ENCODE data around the gene MAP7D1. TPM values are rescaled to one million over a fixed set of nuclear protein-coding genes. Genes with fewer than 3 reads are reported as not detected.

MAP7D1 gene
- total and polyA plus RNA-seq, 2 donors (not counting 3 experiments of a cell fraction or from before 2014, with no cell fraction given), result 69.7 to 193 TPM

DNA sequence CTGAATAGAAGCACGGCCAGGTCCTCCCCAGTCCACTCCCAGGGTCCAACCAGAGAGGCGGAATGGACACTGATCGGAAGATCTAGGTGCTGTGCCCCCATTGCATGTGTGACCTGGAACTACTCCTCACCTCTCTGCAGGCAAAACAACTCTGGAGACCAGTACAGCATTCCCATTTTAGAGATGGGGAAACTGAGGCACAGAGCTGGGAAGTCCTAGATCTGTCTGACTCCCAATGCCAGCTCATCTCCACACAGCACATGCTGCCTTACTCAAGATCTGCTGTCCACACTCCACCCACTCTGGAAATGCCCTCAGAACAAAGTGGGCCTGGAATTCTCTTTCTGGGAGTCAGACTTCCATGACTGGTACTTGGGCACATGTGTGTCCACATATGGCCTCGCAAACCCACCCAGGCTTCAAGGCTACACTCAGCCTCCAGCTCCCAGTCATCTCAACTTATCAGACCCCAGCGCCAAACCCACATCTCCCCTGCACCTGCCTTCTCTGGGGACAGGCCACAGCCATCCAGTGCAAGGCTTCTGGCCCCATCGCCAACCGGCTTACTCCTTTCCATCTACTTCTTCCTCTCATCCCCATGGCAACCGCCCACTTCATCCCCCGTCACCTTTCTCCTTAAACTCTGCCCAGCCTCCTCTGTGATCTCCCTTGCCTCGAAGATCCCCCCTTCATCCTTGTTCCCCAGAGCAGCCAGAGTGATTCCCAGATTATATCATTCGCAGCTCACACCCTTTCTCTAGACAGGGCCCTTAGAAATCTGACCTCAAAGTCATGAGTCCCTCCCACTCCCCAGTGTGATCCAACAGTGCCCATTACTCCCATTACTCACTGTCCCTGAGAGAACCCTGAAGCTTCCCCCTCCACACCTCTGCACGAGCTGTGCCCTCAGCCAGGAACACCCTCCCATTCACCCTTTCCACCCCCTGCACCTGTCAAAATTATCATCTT lies 33.6 kb upstream of the MAP7D1 start:
- peaks cover 5 to 9% of the 10 kb centered on the region in 2 experiments for H3K27me3 ChIP-seq (ENCODE audit: control insufficient read depth in 2 of 2, insufficient read depth in 2 of 2, low read length in 2 of 2)
- no peak for FAIRE-seq
- no peak overlapping the region for H3K9ac ChIP-seq (replicated peaks; ENCODE audit: extremely low read depth, insufficient read depth, low read length)
- no peaks in the 10 kb centered on the region for H3K9me1 ChIP-seq (replicated peaks; ENCODE audit: control insufficient read depth, extremely low read depth, insufficient read depth, low read length)
- no peaks in the 10 kb centered on the region for H3K79me2 ChIP-seq (ENCODE audit: control insufficient read depth, insufficient read depth, low read length)
- no peak overlapping the region for H3K27ac ChIP-seq (ENCODE audit: insufficient read depth, low read depth, low read length)
- H4K20me1 ChIP-seq (replicated peaks; ENCODE audit: control insufficient read depth, extremely low read depth, insufficient read depth, low read length), result no peaks in the 10 kb centered on the region
- no peaks in the 10 kb centered on the region for H3K9me3 ChIP-seq (replicated peaks; ENCODE audit: control insufficient read depth, insufficient read depth, low read length)
- ChIA-PET CTCF (interaction anchor here (0.6 to 2.1 kb wide), 2 partner anchors 13 to 327 kb away, joined by 3 to 11 read pairs; no protein-coding TSS in a partner anchor), POLR2A (no interaction called here)
- H3K36me3 ChIP-seq (ENCODE audit: control insufficient read depth in 2 of 2, extremely low read depth in 1 of 2, insufficient read depth in 2 of 2, low read length in 2 of 2), result no peaks in the 10 kb centered on the region
- H2AFZ ChIP-seq (ENCODE audit: low read depth, low read length), result no peak overlapping the region
- H3K4me2 ChIP-seq (ENCODE audit: insufficient read depth, low read length), result no peak overlapping the region
- H3K4me3 ChIP-seq (replicated peaks in 1 of 3; ENCODE audit: insufficient read depth in 1 of 3, low read depth in 1 of 3, low read length in 3 of 3), result no peak overlapping the region
- DNase-seq (ENCODE audit: low read depth, low spot score), result no peak
- intact Hi-C loops (cut with micrococcal nuclease) (no loop called here), dilution Hi-C loops (cut with MboI; ENCODE audit: extremely low pct_ligation_motif_present, low sequenced_read_pairs) (no loop called here)
- no TSS peak for BruUV-seq (replicated peaks)
- TF ChIP-seq GATA2 (IDR thresholded peaks at IDR 0.05; ENCODE audit: insufficient read depth, insufficient read length, low read depth, low read length), result no peak
- TF ChIP-seq FOS (IDR thresholded peaks at IDR 0.05; ENCODE audit: borderline replicate concordance, insufficient read depth, low read length), result no peak
- TF ChIP-seq, protein P1, sequence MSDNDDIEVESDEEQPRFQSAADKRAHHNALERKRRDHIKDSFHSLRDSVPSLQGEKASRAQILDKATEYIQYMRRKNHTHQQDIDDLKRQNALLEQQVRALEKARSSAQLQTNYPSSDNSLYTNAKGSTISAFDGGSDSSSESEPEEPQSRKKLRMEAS (IDR thresholded peaks at IDR 0.05; ENCODE audit: insufficient read depth, insufficient read length), result no peak
- TF ChIP-seq, protein P2, sequence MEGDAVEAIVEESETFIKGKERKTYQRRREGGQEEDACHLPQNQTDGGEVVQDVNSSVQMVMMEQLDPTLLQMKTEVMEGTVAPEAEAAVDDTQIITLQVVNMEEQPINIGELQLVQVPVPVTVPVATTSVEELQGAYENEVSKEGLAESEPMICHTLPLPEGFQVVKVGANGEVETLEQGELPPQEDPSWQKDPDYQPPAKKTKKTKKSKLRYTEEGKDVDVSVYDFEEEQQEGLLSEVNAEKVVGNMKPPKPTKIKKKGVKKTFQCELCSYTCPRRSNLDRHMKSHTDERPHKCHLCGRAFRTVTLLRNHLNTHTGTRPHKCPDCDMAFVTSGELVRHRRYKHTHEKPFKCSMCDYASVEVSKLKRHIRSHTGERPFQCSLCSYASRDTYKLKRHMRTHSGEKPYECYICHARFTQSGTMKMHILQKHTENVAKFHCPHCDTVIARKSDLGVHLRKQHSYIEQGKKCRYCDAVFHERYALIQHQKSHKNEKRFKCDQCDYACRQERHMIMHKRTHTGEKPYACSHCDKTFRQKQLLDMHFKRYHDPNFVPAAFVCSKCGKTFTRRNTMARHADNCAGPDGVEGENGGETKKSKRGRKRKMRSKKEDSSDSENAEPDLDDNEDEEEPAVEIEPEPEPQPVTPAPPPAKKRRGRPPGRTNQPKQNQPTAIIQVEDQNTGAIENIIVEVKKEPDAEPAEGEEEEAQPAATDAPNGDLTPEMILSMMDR (IDR thresholded peaks at IDR 0.05; ENCODE audit: extremely low read depth in 1 of 2, insufficient read depth in 1 of 2, low read depth in 1 of 2, low read length in 2 of 2), result no peak
- no peak for TF ChIP-seq EZH2 (IDR thresholded peaks at IDR 0.05; ENCODE audit: borderline replicate concordance, low read depth, low read length, severe bottlenecking)
- TF ChIP-seq POLR2AphosphoS5 (IDR thresholded peaks at IDR 0.05; ENCODE audit: insufficient read depth, low read depth, low read length), result no peak
- no peak for TF ChIP-seq MYC (IDR thresholded peaks at IDR 0.05; ENCODE audit: low read depth, low read length)
- TF ChIP-seq JUN (IDR thresholded peaks at IDR 0.05; ENCODE audit: borderline replicate concordance, insufficient read depth, insufficient read length, low read depth), result no peak
- TF ChIP-seq POLR2A (IDR thresholded peaks at IDR 0.05; ENCODE audit: low read depth, low read length), result no peak
- H3K4me1 ChIP-seq (ENCODE audit: control insufficient read depth, extremely low read depth, insufficient read depth, low read length), result no peaks in the 10 kb centered on the region
